H1 (cell line): ENCODE measurements around the gene PROM2. TPM values are rescaled to one million over a fixed set of nuclear protein-coding genes. Genes with fewer than 3 reads are reported as not detected.

Source experiments
- POLR2AphosphoS5 ChIP-seq: IDR thresholded peaks from 2 replicates; pipeline ENCODE4 v1.6.1; 2011; ENCODE audit warnings: low read depth, low read length
- polyA plus RNA-seq, 7 experiments: library from polyadenylated mRNA; depleted of rRNA in 3 of 7; stranded (reverse) in 5 of 7; unstranded in 2 of 7; fragments of >200 nt in 5 of 7; fragments of 200-250 nt in 2 of 7; gene quantifications; 1 replicate in 5 of 7; 2 replicates in 1 of 7; 4 replicates in 1 of 7; pipeline versions ENCODE4 v1.2.1 to v1.2.3, GENCODE V29; 2011 to 2013; ENCODE audit warnings: missing spikeins in 2 of 7, mixed read lengths in 2 of 7
- total RNA-seq: library from RNA; stranded (reverse); fragmentation: NEBNext Ultra II Directional; extraction: Animal tissue kit (Norgen Biotek cat#: 25700); gene quantifications from 2 replicates; pipeline ENCODE4 v1.2.1, GENCODE V29; 2021

Gene PROM2
- total and polyA plus RNA-seq, 2 of the 8 experiments (the other 6 are each of a cell fraction or from before 2014, with no cell fraction given): 1.6 to 3.8 TPM

DNA sequence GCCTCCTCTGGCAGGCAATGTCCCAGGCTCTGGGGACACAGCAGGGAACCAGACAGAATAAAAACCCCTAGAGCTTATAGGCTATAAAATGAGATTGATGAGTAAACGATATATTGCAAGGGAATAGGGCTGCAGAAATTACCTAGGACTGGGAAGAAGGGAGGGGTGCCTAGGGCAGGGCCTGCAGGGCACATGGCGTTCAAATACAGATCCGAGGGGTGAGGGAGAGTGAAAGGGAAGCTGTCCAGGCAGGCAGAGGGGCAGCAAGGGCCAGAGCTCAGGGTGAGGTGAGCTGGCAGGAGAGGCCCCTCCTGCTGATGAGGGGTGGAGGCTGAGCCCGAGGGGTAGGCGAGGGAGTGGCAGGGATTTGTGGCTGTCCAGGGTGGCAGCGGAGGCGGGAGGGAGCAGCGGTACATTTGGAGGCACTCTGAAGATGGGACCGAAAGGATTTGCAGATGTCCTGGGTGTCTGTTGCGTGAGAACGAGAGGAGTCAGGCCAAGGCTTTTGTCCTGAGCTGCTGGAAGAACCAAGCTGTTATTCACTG is 56.6 kb downstream of the PROM2 start (continued):
- no peak for TF ChIP-seq POLR2AphosphoS5
